Brain microvascular endothelial cell (primary cell): Measurements from ENCODE around the gene SLC49A3.
"Not testable (repeated sequence)": the region's sequence is repeated elsewhere in the genome, so short reads cannot be mapped to it uniquely, and the experiment has no call there.

Experiments used
- DNase-seq: peaks from one replicate; pipeline ENCODE4 v3.0.0-alpha.2; 2020
- H3K27ac ChIP-seq: fragments of 250-450 bp; sonication (Bioruptor Pico); 2 replicates; pipeline ENCODE4 v1.5.1; 2020; ENCODE audit warnings: mild to moderate bottlenecking, moderate library complexity
- H3K27me3 ChIP-seq: fragments of 250-450 bp; sonication (Bioruptor Pico); replicated peaks from 2 replicates; pipeline ENCODE4 v1.5.1; 2020; ENCODE audit warnings: mild to moderate bottlenecking
- H3K36me3 ChIP-seq: fragments of 250-450 bp; sonication (Bioruptor Pico); replicated peaks from 2 replicates; pipeline ENCODE4 v1.5.1; 2020; ENCODE audit warnings: mild to moderate bottlenecking
- H3K4me3 ChIP-seq: 2 replicates; pipeline ENCODE4 v1.5.1; 2011; ENCODE audit warnings: low read depth, mild to moderate bottlenecking, control low read depth, low read length, moderate library complexity
- CTCF ChIP-seq: IDR thresholded peaks from 2 replicates; pipeline ENCODE4 v1.5.1; 2011; ENCODE audit warnings: low read depth, mild to moderate bottlenecking, moderate library complexity, low read length, control low read depth, inconsistent platforms; ENCODE audit errors: missing control alignments
- in situ Hi-C: cut with HindIII; loops from 2 replicates; pipeline ENCODE4 v1.10.0; 2017; ENCODE audit warnings: low sequenced_read_pairs, low pct_ligation_motif_present

The SLC49A3 gene

GRCh38 chr4:688854-689681 lies at the start of gene SLC49A3:
Gene SLC49A3 (minus strand): TSS chr4:689151. CDS start chr4:689127, 24 bp downstream.
- in situ Hi-C loops: no loop called here
- TF ChIP-seq CTCF: peak; percentile 19
- DNase-seq: no peak
- Histone ChIP-seq H3K27ac (peak within 1 kb of the TSS; percentile 91), H3K4me3 (peak within 1 kb of the TSS; percentile 44), H3K36me3 (no peaks in the 10 kb centered on the region), H3K27me3 (no peaks in the 10 kb centered on the region)

- H3K27me3 ChIP-seq, H3K27ac ChIP-seq, DNase-seq, in situ Hi-C loops, H3K4me3 ChIP-seq: not testable (repeated sequence)
- peaks cover 74% of the 10 kb centered on the region for H3K36me3 ChIP-seq
These were observed 47.6 kb upstream of the SLC49A3 start for GRCh38 chr4:736561-736960.

GRCh38 chr4:735583-735982 lies 46.6 kb upstream of the SLC49A3 start:
- Histone ChIP-seq H3K4me3 (no peak overlapping the region), H3K27ac (no peak overlapping the region), H3K36me3 (peaks cover 74% of the 10 kb centered on the region), H3K27me3 (no peaks in the 10 kb centered on the region)
- no peak for TF ChIP-seq CTCF
- no peak for DNase-seq
- in situ Hi-C loops: no loop called here

- H3K27me3 ChIP-seq: no peaks in the 10 kb centered on the region
- peaks cover 70% of the 10 kb centered on the region for H3K36me3 ChIP-seq
- H3K27ac ChIP-seq: no peak overlapping the region
- DNase-seq: no peak
- TF ChIP-seq CTCF: no peak
- in situ Hi-C loops: no loop called here
- no peak overlapping the region for H3K4me3 ChIP-seq
These were observed 46.0 kb upstream of the SLC49A3 start for GRCh38 chr4:734951-735350.

- no peak for TF ChIP-seq CTCF
- Histone ChIP-seq H3K27ac (no peak overlapping the region), H3K36me3 (peaks cover 62% of the 10 kb centered on the region), H3K27me3 (no peaks in the 10 kb centered on the region), H3K4me3 (no peak overlapping the region)
- DNase-seq: no peak
- in situ Hi-C loops: no loop called here
These were observed 45.1 kb upstream of the SLC49A3 start for GRCh38 chr4:734075-734474.

- no peak overlapping the region for H3K27ac ChIP-seq
- in situ Hi-C loops: no loop called here
- no peak for DNase-seq
- no peak for TF ChIP-seq CTCF
- H3K27me3 ChIP-seq: no peaks in the 10 kb centered on the region
- peaks cover 58% of the 10 kb centered on the region for H3K36me3 ChIP-seq
- no peak overlapping the region for H3K4me3 ChIP-seq
These were observed 44.7 kb upstream of the SLC49A3 start for GRCh38 chr4:733631-733980.
